VCaP (cell line): ENCODE data around the gene ERC2.

Experiments
- H3K27ac ChIP-seq: fragments of 450-650 bp; 2 replicates; pipeline ENCODE4 v1.5.1; 2017
- TF ChIP-seq, protein P1 (sequence below): fragments of 450-650 bp; conservative IDR thresholded peaks from 2 replicates; pipeline ENCODE4 v1.5.1; 2017; ENCODE audit warnings: mild to moderate bottlenecking, moderate library complexity

The ERC2 gene

DNA sequence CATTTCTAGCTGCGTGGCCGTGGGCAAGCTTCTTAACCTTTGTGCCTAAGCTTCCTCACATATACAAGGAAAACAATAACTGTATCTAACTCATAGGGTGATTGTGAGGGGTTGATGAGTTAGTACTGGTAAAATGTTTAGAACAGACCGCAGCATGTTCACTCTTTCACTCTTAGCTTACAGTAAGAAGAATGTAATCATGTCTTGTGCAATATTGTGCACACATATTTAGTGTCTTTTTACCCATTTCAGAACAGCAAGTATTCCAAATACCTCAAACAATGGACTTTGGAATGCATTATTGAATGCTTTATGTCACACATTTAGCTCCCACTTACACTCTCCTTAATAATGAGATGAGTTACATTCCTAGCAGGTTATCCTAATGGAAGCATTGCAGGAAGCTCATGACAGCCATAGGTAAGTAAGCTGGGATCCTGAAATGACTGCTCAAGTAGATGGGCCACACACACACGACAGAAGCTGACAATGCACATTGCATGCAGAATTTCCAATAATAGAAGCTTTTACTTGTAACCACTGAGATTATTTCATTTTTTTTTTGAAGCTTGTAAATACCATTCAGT, 512.3 kb downstream of the ERC2 start:
- TF ChIP-seq, protein P1, sequence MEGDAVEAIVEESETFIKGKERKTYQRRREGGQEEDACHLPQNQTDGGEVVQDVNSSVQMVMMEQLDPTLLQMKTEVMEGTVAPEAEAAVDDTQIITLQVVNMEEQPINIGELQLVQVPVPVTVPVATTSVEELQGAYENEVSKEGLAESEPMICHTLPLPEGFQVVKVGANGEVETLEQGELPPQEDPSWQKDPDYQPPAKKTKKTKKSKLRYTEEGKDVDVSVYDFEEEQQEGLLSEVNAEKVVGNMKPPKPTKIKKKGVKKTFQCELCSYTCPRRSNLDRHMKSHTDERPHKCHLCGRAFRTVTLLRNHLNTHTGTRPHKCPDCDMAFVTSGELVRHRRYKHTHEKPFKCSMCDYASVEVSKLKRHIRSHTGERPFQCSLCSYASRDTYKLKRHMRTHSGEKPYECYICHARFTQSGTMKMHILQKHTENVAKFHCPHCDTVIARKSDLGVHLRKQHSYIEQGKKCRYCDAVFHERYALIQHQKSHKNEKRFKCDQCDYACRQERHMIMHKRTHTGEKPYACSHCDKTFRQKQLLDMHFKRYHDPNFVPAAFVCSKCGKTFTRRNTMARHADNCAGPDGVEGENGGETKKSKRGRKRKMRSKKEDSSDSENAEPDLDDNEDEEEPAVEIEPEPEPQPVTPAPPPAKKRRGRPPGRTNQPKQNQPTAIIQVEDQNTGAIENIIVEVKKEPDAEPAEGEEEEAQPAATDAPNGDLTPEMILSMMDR, result no peak
- no peak overlapping the region for H3K27ac ChIP-seq

DNA sequence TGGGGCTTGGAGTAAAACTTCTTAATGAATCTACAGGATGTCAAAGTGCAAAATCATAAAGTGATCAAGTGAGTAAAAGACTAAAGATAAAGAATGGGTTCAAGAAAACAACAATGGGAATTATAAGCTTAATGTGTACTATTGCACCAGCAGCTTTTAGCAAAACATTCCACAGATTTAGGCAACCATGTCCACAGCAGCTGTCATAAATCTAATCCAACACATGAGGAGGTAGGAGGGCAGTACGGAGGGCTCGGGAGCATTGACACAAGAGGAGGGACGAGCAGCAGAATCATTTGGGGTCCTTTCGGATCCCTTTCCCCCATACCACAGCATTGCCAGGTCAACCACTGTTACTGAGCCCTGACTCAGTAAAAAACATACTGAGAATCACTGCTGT, 516.9 kb downstream of the ERC2 start:
- H3K27ac ChIP-seq, result no peak overlapping the region
- TF ChIP-seq, protein P1, result no peak

DNA sequence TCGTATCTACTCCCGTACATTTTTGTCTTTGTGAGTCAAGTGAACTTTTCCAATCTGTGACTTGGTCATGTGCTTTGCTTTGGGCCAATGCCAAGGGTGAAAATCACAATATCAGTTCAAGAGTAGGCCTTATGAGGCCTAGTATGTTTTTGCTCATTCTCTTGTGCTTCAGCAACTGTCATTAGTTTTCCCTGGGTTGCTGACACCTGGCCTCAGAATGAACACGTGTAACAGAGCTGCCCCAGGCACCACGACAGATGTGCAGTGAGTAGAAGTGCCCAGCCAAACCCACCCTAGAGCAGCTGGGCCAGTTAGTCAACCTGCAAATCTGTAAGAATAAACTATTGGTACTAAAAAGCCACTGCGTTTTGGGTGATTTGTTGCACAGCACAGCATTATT, 520.9 kb downstream of the ERC2 start:
- no peak overlapping the region for H3K27ac ChIP-seq
- TF ChIP-seq, protein P1, result no peak

DNA sequence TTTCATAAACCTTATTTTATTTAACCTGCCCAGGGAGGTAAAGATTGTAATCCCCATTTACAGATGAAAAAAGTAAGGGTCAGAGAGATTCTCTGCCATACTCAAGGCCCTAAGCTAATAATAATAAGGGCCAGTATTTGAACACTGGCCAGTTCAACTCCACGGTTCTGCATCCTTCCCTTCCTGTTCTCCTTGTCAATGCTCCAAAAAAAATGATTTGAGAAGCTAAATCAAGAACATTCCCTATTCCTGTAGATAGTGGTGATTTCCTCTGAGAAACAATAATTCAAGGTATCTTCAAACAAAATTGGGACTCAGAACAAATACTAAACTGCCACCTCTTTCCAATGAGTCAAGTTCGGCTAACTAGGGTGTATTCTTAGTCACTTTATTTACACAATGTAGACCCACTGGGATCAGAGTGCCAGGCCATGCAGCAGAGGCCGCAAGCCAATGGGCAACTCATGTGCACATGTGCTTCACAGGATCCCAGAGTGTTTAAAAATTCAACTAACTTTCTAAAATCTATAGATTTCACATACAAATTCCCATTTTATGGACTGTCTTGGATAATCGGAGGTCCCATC, 521.6 kb downstream of the ERC2 start:
- TF ChIP-seq, protein P1, result no peak
- no peak overlapping the region for H3K27ac ChIP-seq

DNA sequence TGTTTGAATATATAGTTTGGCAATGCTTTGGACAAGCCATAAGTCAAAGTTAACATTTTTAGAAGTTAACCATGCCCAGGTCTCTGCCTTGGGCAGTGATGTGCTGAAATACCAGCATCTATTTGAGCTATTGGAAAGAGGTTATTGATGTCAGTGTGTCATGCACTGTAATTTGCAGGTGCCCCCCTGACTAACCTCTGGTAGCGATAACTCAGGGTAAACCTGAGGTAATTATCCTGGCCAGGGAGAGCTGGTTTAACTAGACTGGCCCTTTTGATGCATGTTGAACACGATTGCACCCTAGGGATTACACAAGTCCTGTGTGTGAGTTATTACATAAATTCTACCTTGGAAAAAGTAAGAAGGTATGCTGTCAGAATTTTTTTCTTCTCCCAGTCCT, 525.4 kb downstream of the ERC2 start:
- TF ChIP-seq, protein P1, result no peak
- no peak overlapping the region for H3K27ac ChIP-seq

DNA sequence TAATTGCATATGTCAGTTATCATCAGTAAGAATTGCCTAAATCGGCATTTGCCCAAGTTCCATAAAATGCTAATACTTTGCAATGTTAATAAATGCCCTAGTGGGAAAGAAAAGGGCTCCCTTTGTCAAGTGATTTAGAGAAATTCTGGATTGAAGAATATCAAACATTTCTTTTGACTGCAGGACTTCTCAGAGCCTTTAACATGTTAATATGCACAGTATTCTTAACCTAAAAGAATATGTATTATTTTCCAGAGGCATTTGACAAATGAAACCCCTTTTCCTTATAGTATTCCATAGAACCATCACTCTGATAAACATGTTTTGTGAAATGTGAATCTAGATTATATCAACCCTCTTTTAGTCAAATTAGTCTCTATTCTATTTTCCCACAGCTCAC, 529.0 kb downstream of the ERC2 start:
- no peak overlapping the region for H3K27ac ChIP-seq
- TF ChIP-seq, protein P1, result no peak

DNA sequence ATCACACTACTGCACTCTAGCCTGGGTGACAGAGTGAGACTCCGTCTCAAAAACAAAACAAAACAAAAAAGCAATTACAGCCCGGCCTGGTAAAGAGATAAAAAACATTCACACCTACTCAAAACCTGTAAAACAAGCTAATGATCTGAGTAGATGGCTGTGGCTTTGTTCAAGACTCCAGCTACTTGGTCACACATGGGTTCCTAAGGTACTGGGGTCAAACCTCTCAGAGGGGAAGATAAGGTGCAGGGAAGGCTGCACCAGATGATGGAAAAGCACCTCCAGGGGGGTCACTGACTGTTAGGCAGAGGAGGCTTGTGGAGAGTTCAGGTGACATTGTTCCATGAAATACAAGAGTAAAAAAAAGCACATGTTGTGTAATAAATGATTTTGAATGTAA, 531.0 kb downstream of the ERC2 start:
- TF ChIP-seq, protein P1, result no peak

More for the DNA sequence above, 531.0 kb downstream of the ERC2 start:
- H3K27ac ChIP-seq, result no peak overlapping the region
